Muscle layer of colon (tissue), 2 donors: ENCODE data around the gene BCL11B.

Experiments used
- H3K27ac ChIP-seq: one replicate; pipeline ENCODE4 v1.7.0; 2013; ENCODE audit warnings: low read depth, mild to moderate bottlenecking, low read length, moderate library complexity
- H3K27me3 ChIP-seq, 2 donors: one replicate each; pipeline ENCODE4 v1.7.0; 2013; ENCODE audit warnings: low read length in 2 of 2, mild to moderate bottlenecking in 2 of 2; ENCODE audit not compliant: insufficient read depth in 2 of 2, control insufficient read depth in 1 of 2
- H3K36me3 ChIP-seq: one replicate; pipeline ENCODE4 v1.7.0; 2013; ENCODE audit warnings: mild to moderate bottlenecking, low read length; ENCODE audit not compliant: insufficient read depth
- H3K4me1 ChIP-seq: one replicate; pipeline ENCODE4 v1.7.0; 2013; ENCODE audit warnings: mild to moderate bottlenecking, low read length; ENCODE audit not compliant: insufficient read depth
- H3K4me3 ChIP-seq, 2 donors: one replicate each; pipeline ENCODE4 v1.7.0; 2013; ENCODE audit warnings: low read length in 2 of 2, low read depth in 1 of 2, mild to moderate bottlenecking in 1 of 2, moderate library complexity in 1 of 2
- H3K9ac ChIP-seq: one replicate; pipeline ENCODE4 v1.7.0; 2013; ENCODE audit warnings: low read length
- H3K9me3 ChIP-seq: one replicate; pipeline ENCODE4 v1.7.0; 2013; ENCODE audit warnings: mild to moderate bottlenecking, low read length
- donor health status: abdominal sarcoma.
- donor health status: Adenocarcinoma of cecum.

Gene BCL11B

DNA sequence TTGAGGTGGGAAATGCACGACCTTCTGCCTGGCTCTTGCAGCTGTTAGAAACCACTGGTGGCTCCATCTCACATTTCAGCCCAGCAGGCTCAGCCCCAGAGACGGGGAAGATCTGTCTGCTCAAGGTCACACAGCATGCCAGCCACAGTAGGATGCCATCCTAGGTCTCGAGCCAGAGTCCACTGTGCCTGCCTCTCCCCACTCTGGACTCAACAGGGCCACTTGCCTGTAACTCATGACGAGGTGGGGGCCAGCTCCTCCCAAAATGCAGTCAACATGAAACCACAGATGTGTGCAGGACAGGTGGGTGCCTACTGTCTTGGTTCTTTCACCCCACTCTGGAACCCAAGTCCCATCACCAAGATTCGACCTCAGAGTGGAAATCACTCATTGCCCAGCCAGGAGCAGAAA lies 23.2 kb downstream of the BCL11B start:
- Histone ChIP-seq H3K4me1 (no peaks in the 10 kb centered on the region), H3K27ac (no peak overlapping the region), H3K4me3 (no peak overlapping the region), H3K27me3 (peaks cover 3 to 40% of the 10 kb centered on the region in 2 donors), H3K9me3 (no peaks in the 10 kb centered on the region), H3K36me3 (no peaks in the 10 kb centered on the region), H3K9ac (no peak overlapping the region)

DNA sequence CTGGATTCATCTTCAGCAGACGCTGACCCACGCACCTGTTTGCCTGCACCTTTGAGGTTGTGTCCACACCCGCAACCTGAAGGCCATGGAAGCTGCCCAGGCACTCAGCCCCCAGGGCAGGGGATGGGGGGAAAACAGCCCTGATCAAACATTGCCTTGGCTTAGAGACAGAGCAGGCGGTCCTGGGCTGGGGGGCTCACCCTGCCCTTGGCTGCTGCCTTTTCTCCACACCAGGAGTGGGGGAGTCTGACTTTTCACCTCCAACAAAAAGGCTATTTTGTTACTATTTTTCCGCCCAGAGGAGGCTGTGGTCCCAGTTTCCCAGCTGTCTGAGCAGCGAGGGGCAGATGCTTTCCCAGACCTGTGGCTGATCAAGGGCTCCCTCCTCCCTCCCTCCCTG lies 24.2 kb downstream of the BCL11B start:
- no peak overlapping the region for H3K9ac ChIP-seq
- H3K27me3 ChIP-seq: peaks cover 3 to 38% of the 10 kb centered on the region in 2 donors
- no peaks in the 10 kb centered on the region for H3K4me1 ChIP-seq
- no peak overlapping the region for H3K27ac ChIP-seq
- no peaks in the 10 kb centered on the region for H3K9me3 ChIP-seq
- H3K4me3 ChIP-seq: no peak overlapping the region
- no peaks in the 10 kb centered on the region for H3K36me3 ChIP-seq

DNA sequence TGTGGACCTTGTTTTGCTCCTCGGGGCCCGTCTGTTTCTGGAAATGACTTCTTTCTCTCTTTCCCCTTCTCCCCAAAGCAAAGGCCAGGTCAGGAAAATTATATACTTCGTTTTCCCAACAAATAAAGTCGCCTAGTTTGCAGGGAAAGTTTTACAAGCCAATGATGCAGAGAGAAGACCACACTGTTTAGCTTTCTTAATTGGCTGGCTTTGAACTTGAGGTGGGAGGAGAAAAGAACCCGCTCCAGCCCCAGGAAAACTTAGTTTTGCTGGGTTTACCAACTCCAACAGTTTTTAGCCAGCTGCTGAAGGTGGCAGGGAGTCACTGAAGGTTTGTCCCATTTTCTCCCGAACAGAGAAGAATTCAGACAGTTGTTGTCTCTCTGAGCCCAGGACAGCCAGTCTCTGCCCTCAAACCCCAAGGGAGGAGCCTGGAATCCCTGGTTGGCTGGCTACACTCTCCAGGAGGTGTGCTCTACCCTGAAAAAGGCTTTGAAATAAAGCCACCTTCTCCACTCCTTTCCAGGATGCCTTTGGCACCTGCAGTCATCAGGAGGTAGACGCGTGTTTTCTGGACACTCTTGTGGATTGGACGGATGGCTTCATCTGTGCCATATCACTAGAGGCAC lies 24.8 kb downstream of the BCL11B start:
- Histone ChIP-seq H3K27ac (no peak overlapping the region), H3K4me3 (no peak overlapping the region)

DNA sequence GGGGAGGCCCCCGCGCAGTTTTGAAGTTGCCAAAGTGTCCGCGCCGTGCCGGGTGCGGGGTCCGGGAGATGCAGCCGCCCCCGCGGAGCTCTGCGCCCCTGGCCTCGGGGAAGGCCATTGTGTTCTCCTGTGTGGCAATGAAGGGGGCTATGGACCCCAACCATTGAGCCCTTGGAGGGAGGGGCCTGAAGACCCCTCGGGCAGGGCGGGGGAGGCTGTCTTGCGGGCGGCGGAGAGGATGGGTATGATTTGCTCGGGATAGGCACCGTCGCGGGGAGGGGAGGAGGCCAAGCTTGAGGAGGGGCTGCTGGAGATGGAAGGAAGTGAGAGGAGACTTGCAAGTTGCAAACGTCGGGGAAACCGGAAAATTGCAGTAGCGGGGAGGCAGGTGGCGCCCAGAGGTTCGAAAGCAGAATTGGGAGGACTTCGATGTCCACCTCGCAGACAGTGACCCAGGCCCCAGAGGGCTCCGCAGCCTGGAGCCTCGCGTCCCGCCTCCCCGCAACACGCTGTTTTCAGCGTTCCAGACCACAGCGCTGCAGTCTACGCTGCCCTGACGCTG lies 25.4 kb downstream of the BCL11B start:
- Histone ChIP-seq H3K9ac (no peak overlapping the region), H3K9me3 (no peaks in the 10 kb centered on the region), H3K27ac (no peak overlapping the region), H3K27me3 (peaks cover 0 to 43% of the 10 kb centered on the region in 2 donors), H3K4me3 (no peak overlapping the region), H3K4me1 (no peaks in the 10 kb centered on the region), H3K36me3 (no peaks in the 10 kb centered on the region)

More for the DNA sequence above, 24.8 kb downstream of the BCL11B start:
- H3K9me3 ChIP-seq: no peaks in the 10 kb centered on the region
- no peaks in the 10 kb centered on the region for H3K36me3 ChIP-seq
- no peak overlapping the region for H3K9ac ChIP-seq
- H3K27me3 ChIP-seq: peaks cover 0 to 40% of the 10 kb centered on the region in 2 donors
- H3K4me1 ChIP-seq: no peaks in the 10 kb centered on the region

DNA sequence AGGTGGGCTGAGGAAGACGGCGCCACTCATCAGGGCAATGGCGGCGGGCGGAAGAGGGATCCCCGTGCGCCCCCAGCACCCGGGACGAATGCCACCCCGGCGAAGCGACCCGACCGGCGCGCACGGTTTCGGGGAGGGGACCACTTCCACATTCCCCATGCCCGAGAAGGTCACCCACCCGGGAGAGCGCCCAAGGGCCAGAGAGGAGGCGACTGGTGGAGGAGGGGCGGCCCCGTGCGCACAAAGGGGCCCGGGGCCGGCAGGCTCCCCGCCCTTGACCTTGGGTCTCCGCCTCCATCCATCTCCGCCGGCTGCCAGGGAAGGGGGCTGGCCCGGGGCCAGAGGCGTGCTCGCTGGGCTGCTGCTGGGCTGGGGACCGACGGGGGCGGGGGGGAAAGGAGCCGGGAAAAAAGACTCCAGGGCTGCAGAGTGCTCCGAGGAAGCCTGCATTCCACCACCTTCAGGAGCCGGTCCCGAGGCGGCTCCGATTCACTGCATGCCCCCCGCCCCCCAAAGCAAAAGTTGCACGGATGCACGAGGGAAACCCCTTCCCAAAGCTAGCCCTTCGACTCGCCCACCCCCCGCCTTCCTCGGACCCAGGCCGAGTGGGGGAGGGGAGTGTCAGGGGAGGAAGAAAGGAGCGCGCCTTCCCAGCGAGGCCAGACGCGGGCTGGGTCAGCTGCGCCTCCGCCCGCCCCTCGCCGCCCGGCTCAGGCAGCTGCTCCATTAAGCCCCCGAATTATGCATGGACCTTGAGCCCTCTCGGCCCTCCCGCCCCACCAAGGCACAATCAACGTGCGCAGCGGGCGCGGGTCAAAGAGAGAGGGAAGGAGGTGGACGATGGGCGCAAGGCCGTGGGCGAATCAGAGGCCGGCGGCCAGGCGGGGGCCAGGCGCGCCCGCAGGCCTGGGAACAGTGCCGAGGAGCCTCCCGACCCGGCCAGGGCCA lies 26.2 kb downstream of the BCL11B start:
- Histone ChIP-seq H3K36me3 (no peaks in the 10 kb centered on the region), H3K9ac (no peak overlapping the region), H3K4me3 (no peak overlapping the region), H3K27ac (no peak overlapping the region), H3K27me3 (peaks cover 0 to 43% of the 10 kb centered on the region in 2 donors), H3K9me3 (no peaks in the 10 kb centered on the region), H3K4me1 (no peaks in the 10 kb centered on the region)

DNA sequence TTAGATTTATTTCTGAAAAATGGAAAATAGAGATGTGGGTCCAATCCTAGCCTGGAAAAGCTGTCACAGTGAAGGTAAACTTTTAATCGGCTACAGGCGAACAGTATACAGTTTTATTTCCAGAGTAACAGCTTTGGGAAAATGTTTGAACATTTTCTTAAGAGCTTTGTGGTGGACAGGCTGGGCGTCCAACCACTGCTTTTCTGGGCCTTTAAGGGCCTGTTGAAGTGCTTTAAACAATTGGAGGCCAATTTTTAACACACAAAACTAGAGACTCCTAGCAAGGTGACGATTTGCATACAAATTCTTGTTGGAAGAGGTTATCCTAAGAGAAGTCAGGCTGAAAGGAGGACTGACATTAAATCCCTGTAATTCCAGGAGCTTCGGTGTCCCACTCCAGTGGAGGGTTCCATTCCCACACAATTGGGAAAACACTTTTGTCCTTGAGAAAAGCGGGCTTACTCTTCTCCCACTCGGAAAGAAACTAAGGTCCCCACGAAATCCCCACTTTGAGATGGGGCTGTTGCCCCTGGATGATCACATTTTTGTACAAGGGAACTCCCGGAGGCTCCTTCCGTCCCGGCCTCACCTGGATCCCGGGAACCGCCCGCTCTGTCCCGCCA lies 26.9 kb downstream of the BCL11B start:
- H3K36me3 ChIP-seq: no peaks in the 10 kb centered on the region
- H3K4me1 ChIP-seq: no peaks in the 10 kb centered on the region
- peaks cover 0 to 43% of the 10 kb centered on the region in 2 donors for H3K27me3 ChIP-seq
- H3K4me3 ChIP-seq: no peak overlapping the region
- H3K9me3 ChIP-seq: no peaks in the 10 kb centered on the region
- H3K9ac ChIP-seq: no peak overlapping the region
- no peak overlapping the region for H3K27ac ChIP-seq

DNA sequence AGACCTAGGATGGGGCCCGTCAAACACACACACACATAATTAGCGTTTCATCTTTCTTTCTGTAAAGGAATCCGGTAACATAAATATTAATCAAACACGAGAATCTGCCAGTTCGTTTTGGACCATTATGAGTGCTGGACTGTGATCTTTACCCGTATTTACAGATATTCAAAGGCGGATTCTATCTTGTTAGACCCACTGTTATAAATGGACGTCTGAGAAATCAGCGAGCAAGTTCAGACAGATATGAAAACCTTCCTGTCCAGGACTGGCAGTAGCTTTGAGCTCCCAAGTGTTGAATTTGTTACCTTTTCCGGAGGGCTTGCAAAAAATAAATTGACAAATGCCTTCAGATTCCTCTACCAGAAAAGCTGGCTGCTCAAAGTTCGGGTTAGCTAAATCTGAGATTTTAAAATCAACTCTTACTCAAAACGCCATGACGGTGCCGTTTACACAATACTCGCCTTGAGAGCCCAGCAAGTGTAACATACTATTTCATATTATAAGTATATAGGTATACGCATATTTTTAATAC lies 27.6 kb downstream of the BCL11B start:
- no peak overlapping the region for H3K4me3 ChIP-seq
- no peak overlapping the region for H3K27ac ChIP-seq
- H3K9me3 ChIP-seq: no peaks in the 10 kb centered on the region
- H3K36me3 ChIP-seq: no peaks in the 10 kb centered on the region
- no peak overlapping the region for H3K9ac ChIP-seq
- peaks cover 0 to 43% of the 10 kb centered on the region in 2 donors for H3K27me3 ChIP-seq
- peaks cover 2% of the 10 kb centered on the region for H3K4me1 ChIP-seq

DNA sequence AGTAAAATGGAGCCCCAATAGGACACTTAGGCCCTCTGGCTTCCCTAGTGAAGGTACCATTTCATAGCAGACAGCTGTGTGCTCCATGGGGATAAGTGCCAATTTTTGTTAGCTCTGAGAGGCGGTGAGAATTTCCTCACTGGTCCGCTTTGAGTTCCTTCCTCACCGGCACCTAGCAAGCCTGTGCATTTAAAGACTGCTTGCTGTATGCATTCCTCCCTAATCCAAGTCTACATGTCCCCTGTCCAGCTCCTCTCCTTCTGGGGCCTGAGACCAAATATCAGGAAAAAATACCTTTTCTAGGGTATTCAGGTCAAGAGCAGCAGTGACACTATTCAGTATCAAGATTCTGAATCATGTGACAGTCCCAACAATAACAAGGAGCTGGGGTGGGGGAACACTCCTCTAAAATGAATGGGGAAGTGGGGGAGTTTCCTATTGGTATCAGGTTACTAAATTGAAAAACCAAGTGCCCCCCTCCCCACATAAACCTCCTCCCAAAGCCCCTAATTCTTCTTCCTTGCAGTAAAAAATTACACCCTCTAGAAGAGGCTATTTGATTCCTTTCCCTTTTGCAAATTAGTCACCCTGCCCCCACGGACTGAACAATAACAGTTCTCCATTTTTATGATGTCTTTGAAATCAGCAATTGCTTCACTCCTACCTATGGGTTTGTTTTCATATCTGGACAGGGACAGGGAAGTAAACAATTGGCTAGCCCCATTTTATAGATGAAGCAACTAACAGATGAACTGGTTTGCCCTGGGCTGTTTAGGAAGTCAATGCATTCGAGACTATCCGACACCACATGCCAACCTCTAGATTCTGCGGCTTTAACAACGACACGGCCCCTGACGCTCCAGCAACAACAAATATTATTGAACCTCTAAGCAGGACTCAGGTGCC lies 28.9 kb downstream of the BCL11B start:
- peaks cover 0 to 42% of the 10 kb centered on the region in 2 donors for H3K27me3 ChIP-seq
- H3K36me3 ChIP-seq: no peaks in the 10 kb centered on the region
- H3K9ac ChIP-seq: no peak overlapping the region
- H3K4me1 ChIP-seq: peaks cover 3% of the 10 kb centered on the region
- no peak overlapping the region for H3K4me3 ChIP-seq
- no peaks in the 10 kb centered on the region for H3K9me3 ChIP-seq
- no peak overlapping the region for H3K27ac ChIP-seq

DNA sequence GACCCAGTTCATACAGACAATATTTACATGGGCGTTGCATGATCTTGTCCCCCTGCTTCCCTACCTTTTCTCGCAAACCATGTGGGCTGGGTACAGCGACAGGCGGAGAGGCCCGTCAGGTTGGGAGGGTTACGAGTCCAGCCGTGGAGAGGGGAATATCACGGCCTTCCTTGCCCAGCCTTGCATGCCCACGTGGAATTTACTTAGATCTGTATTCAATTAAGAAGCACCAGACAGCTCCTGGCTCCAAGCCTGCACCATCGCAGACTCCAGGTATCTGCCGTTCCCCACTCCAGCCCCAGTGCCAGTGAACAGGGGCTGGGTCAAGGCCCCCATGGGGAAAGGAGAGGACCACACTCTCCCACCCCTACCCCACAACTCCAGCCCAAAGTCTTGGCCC lies 29.8 kb downstream of the BCL11B start:
- H3K4me1 ChIP-seq: peaks cover 3% of the 10 kb centered on the region
- no peaks in the 10 kb centered on the region for H3K36me3 ChIP-seq
- no peak overlapping the region for H3K4me3 ChIP-seq
- no peaks in the 10 kb centered on the region for H3K9me3 ChIP-seq
- H3K27me3 ChIP-seq: peaks cover 0 to 34% of the 10 kb centered on the region in 2 donors
- no peak overlapping the region for H3K9ac ChIP-seq
- no peak overlapping the region for H3K27ac ChIP-seq

DNA sequence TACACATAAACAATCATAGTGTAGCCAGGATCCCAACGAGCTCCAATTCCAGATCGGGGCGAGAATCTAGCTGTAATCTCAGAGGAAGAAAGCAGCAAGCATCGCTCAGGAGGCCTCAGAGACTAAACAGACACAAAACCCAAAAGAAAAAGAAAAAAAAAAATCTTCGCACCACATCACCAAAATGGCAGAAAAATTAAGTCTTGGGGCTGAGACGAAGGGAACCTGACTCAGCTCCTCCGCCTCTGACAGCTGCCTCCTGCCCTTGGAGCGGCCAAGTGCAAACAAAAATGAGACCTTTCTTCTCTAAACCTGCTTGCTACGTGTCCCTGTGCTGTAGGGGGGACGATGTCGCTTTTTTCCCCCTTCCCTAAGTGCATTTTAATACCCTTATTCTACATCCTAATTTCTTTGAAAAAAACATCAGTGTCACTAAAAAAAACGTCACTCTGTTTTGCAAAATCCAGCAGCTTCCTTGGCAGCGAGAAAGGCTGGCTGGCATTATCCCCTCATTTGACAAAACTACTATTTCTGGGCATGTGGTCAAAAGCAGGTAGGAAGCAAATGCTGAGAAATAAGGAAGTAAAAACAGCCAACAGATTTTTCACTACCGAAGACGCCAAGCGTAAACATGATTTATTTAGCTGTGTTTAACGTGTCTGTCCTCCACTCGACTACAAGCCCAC lies 30.5 kb downstream of the BCL11B start:
- no peaks in the 10 kb centered on the region for H3K36me3 ChIP-seq
- H3K9ac ChIP-seq: no peak overlapping the region
- H3K27me3 ChIP-seq: peaks cover 0 to 31% of the 10 kb centered on the region in 2 donors
- H3K9me3 ChIP-seq: no peaks in the 10 kb centered on the region
- H3K27ac ChIP-seq: no peak overlapping the region
- peaks cover 3% of the 10 kb centered on the region for H3K4me1 ChIP-seq
- H3K4me3 ChIP-seq: no peak overlapping the region
